Neural progenitor cell (in vitro differentiated cells): ENCODE results near the gene CDC42.

Experiments used
- EZH2phosphoT487 ChIP-seq: fragments of 200-600 bp; sonication (generic); IDR thresholded peaks from 2 replicates; pipeline ENCODE4 v1.6.1; 2017; ENCODE audit warnings: antibody characterized with exemption
- TF ChIP-seq, protein P1 (sequence below): fragments of 200-600 bp; sonication (generic); IDR thresholded peaks from 2 replicates; pipeline ENCODE4 v1.5.1; 2017; ENCODE audit warnings: antibody characterized with exemption, mild to moderate bottlenecking

DNA sequence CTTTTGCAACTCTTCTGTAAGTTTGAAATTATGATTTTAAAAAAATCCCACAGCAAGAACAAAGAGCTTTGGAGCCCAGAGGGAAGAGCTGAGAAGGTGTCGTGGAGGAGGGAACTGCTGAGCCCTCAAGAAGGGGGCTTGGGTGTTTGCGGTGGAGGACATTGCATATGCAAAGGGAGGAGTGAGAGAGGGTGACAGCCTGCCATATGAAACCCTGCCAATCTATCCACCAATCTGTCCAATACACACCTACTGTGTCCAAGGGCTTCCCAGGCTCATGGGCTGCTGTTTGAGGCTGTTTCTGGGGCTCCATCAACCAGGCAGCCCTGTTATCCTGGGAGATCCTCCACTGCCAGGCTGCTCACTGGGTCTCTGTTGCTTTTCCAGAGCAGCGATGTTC lies 75.2 kb downstream of the CDC42 start:
- TF ChIP-seq, protein P1, sequence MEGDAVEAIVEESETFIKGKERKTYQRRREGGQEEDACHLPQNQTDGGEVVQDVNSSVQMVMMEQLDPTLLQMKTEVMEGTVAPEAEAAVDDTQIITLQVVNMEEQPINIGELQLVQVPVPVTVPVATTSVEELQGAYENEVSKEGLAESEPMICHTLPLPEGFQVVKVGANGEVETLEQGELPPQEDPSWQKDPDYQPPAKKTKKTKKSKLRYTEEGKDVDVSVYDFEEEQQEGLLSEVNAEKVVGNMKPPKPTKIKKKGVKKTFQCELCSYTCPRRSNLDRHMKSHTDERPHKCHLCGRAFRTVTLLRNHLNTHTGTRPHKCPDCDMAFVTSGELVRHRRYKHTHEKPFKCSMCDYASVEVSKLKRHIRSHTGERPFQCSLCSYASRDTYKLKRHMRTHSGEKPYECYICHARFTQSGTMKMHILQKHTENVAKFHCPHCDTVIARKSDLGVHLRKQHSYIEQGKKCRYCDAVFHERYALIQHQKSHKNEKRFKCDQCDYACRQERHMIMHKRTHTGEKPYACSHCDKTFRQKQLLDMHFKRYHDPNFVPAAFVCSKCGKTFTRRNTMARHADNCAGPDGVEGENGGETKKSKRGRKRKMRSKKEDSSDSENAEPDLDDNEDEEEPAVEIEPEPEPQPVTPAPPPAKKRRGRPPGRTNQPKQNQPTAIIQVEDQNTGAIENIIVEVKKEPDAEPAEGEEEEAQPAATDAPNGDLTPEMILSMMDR = no peak
- TF ChIP-seq EZH2phosphoT487 = no peak
